GM12865 (cell line): Measurements from ENCODE around the gene MDFIC.

Source experiments
- DNase-seq: peaks from one replicate; pipeline ENCODE4 v3.0.0; 2010; ENCODE audit warnings: low read depth
- H3K4me3 ChIP-seq: 2 replicates; pipeline ENCODE4 v1.5.1; 2011; ENCODE audit warnings: mild to moderate bottlenecking, low read depth, low read length, control low read depth
- TF ChIP-seq, protein P1 (sequence below): IDR thresholded peaks from 2 replicates; pipeline ENCODE4 v1.5.1; 2011; ENCODE audit warnings: low read length, control low read depth, low read depth, inconsistent platforms; ENCODE audit not compliant: insufficient read depth; ENCODE audit errors: missing control alignments

The MDFIC gene

DNA sequence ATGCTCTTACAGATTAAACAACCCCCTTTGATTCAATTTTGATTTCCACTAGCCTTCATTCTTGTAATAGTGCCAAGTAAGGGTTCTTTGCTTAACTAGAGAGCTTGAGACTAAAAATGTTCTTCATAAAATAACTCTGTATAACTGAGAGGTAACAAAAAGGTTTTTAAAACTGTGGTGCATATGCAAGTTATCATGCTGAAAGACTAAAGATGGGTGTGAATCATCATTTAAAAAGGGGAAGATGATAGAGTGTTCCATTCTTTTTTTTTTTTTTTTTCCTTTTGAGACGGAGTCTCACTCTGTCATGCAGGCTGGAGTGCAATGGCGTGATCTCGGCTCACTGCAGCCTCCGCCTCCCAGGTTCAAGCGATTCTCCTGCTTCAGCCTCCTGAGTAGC is 11.1 kb downstream of the MDFIC start:
- TF ChIP-seq, protein P1, sequence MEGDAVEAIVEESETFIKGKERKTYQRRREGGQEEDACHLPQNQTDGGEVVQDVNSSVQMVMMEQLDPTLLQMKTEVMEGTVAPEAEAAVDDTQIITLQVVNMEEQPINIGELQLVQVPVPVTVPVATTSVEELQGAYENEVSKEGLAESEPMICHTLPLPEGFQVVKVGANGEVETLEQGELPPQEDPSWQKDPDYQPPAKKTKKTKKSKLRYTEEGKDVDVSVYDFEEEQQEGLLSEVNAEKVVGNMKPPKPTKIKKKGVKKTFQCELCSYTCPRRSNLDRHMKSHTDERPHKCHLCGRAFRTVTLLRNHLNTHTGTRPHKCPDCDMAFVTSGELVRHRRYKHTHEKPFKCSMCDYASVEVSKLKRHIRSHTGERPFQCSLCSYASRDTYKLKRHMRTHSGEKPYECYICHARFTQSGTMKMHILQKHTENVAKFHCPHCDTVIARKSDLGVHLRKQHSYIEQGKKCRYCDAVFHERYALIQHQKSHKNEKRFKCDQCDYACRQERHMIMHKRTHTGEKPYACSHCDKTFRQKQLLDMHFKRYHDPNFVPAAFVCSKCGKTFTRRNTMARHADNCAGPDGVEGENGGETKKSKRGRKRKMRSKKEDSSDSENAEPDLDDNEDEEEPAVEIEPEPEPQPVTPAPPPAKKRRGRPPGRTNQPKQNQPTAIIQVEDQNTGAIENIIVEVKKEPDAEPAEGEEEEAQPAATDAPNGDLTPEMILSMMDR = no peak
- DNase-seq = no peak
- H3K4me3 ChIP-seq = peak overlapping the region; percentile 54

- TF ChIP-seq, protein P1 = no peak
- H3K4me3 ChIP-seq = peak overlapping the region; percentile 40
Measured at GRCh38 chr7:114933658-114934057, 11.8 kb downstream of the MDFIC start.

GRCh38 chr7:114934086-114934485 is 12.2 kb downstream of the MDFIC start:
- TF ChIP-seq, protein P1 = no peak
- H3K4me3 ChIP-seq = peak overlapping the region; percentile 40
- peak; percentile 40 for DNase-seq

More at GRCh38 chr7:114933658-114934057, 11.8 kb downstream of the MDFIC start:
- no peak for DNase-seq

DNA sequence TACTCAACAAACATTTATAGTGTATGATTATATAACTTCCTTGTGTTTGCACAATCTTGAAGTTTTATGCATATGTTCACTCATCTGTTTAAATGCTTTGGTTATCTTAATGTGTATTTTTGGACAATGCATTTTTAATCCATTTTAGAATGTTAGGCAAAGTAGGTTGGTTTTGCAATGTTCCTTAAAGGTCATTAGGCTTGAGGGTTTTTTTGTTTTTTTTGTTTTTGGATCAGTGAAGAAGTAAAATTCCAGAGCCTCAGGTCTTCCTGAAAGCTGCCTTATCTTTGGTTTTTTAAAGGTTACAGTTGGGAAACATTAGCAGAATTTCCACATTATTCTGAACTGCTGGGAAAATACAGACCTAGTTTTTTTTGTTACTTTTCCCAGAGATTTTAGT is 12.8 kb downstream of the MDFIC start:
- H3K4me3 ChIP-seq = peak overlapping the region; percentile 21; the same call in 1 of the 2 replicates
- TF ChIP-seq, protein P1 = no peak
- DNase-seq = no peak

GRCh38 chr7:114936471-114936870 is 14.6 kb downstream of the MDFIC start:
- DNase-seq = no peak
- TF ChIP-seq, protein P1 = no peak
- no peak overlapping the region; the same call in 1 of the 2 replicates for H3K4me3 ChIP-seq

DNA sequence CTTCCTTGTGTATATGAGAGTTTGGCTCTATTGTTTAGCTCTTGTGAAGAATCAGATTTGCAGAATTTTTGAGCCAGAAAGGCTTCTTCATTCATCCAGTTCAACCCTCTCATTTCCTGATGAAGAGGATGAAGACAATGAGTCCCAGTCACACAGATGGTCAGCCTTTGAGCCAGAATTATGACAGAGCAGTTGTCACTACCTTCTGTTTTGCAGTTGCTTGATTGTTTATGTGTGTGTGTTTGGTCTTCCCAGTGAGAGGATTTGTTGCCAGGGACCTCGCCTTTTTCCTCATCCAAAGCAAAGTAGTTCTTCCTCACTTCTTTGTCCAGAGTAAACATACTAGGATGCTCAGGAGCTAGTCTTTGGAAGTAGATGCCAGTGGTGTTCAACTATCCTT is 15.6 kb downstream of the MDFIC start:
- DNase-seq = no peak

GRCh38 chr7:114938785-114939184 is 16.9 kb downstream of the MDFIC start:
- H3K4me3 ChIP-seq = no peak overlapping the region
- DNase-seq = no peak
- TF ChIP-seq, protein P1 = no peak

More for the DNA sequence above, 15.6 kb downstream of the MDFIC start:
- TF ChIP-seq, protein P1 = no peak
- H3K4me3 ChIP-seq = no peak overlapping the region
